Upper lobe of left lung (tissue), 4 donors: ENCODE data around the gene PLXNA1.

Experiments used
- CTCF ChIP-seq, 6 experiments: fragments of 450-650 bp in 4 of 6; fragments of 200-600 bp in 2 of 6; sonication (generic) in 2 of 6; IDR thresholded peaks; one replicate each; pipeline ENCODE4 v1.5.1; 2016 to 2019; ENCODE audit warnings: antibody characterized with exemption in 6 of 6
- EP300 ChIP-seq, 4 donors: sonication (generic); formaldehyde crosslinking; IDR thresholded peaks; one replicate each; pipeline ENCODE4 v1.5.1; 2017; ENCODE audit warnings: antibody characterized with exemption in 4 of 4, control low read depth in 2 of 4
- POLR2AphosphoS5 ChIP-seq, 2 donors: sonication (generic); formaldehyde crosslinking; IDR thresholded peaks; one replicate each; pipeline ENCODE4 v1.5.1; 2017; ENCODE audit warnings: antibody characterized with exemption in 2 of 2

- no peak for TF ChIP-seq EP300 (IDR thresholded peaks at IDR 0.05)
- no peak for TF ChIP-seq CTCF (IDR thresholded peaks at IDR 0.05)
- no peak for TF ChIP-seq POLR2AphosphoS5 (IDR thresholded peaks at IDR 0.05)
These were observed 46.0 kb upstream of the PLXNA1 start for GRCh38 chr3:126936853-126937425.
